ENCODE measurements around the gene RP9.

The RP9 gene

GRCh38 chr7:33143996-33144718 is 35.0 kb upstream of the RP9 start:
- TF ChIP-seq CTCF (IDR thresholded peaks at IDR 0.05; ENCODE audit: insufficient read depth, low read depth, low read length, missing control alignments) = no peak
- DNase-seq (ENCODE audit: low read depth) = peak; percentile 10
- no peak overlapping the region for H3K4me3 ChIP-seq (ENCODE audit: low read depth, low read length)

- no peak for DNase-seq (ENCODE audit: low read depth)
- no peak for TF ChIP-seq CTCF (IDR thresholded peaks at IDR 0.05; ENCODE audit: insufficient read depth, low read depth, low read length, missing control alignments)
- no peak overlapping the region for H3K4me3 ChIP-seq (ENCODE audit: low read depth, low read length)
These were observed 33.4 kb upstream of the RP9 start for GRCh38 chr7:33142585-33142984.

- H3K4me3 ChIP-seq (ENCODE audit: low read depth, low read length) = no peak overlapping the region
- no peak for TF ChIP-seq CTCF (IDR thresholded peaks at IDR 0.05; ENCODE audit: insufficient read depth, low read depth, low read length, missing control alignments)
- no peak for DNase-seq (ENCODE audit: low read depth)
These were observed 27.9 kb upstream of the RP9 start for GRCh38 chr7:33137103-33137502.

- H3K4me3 ChIP-seq (ENCODE audit: low read depth, low read length) = peak overlapping the region; percentile 78
- DNase-seq (ENCODE audit: low read depth) = no peak
- no peak for TF ChIP-seq CTCF (IDR thresholded peaks at IDR 0.05; ENCODE audit: insufficient read depth, low read depth, low read length, missing control alignments)
These were observed 21.0 kb upstream of the RP9 start for GRCh38 chr7:33130184-33130583.

- peak overlapping the region; percentile 78 for H3K4me3 ChIP-seq (ENCODE audit: low read depth, low read length)
- TF ChIP-seq CTCF (IDR thresholded peaks at IDR 0.05; ENCODE audit: insufficient read depth, low read depth, low read length, missing control alignments) = no peak
- DNase-seq (ENCODE audit: low read depth) = peak; percentile 8
These were observed 20.6 kb upstream of the RP9 start for GRCh38 chr7:33129806-33130153.

- H3K4me3 ChIP-seq (ENCODE audit: low read depth, low read length) = peak within 1 kb of the TSS; percentile 78
- TF ChIP-seq CTCF (IDR thresholded peaks at IDR 0.05; ENCODE audit: insufficient read depth, low read depth, low read length, missing control alignments) = no peak
- DNase-seq (ENCODE audit: low read depth) = peak; percentile 96
These were observed 20.0 kb upstream of the RP9 start, which contains the start of gene BBS9 for GRCh38 chr7:33128990-33129805. Gene BBS9, plus strand, starts transcription at chr7:33129564. Its CDS starts 16,689 bp downstream, at chr7:33146253.

Measured in GM12865 (cell line).